GM18499 (cell line): ENCODE data around the gene OSBPL10.
"Not testable (repeated sequence)": the region's sequence is repeated elsewhere in the genome, so short reads cannot be mapped to it uniquely, and the experiment has no call there.

Source experiments
- ATAC-seq: cut with Tn5 transposase; IDR thresholded peaks from one replicate; pipeline ENCODE4 v1.9.1; 2021; ENCODE audit warnings: moderate number of reproducible peaks; ENCODE audit not compliant: insufficient read depth, unreplicated experiment

The OSBPL10 gene

GRCh38 chr3:31696009-31696297 is 285.1 kb downstream of the OSBPL10 start:
- ATAC-seq: no peak

- ATAC-seq: no peak
Measured at GRCh38 chr3:31695280-31696008, 285.6 kb downstream of the OSBPL10 start.

- no peak for ATAC-seq
Measured at GRCh38 chr3:31693346-31693745, 287.7 kb downstream of the OSBPL10 start.

DNA sequence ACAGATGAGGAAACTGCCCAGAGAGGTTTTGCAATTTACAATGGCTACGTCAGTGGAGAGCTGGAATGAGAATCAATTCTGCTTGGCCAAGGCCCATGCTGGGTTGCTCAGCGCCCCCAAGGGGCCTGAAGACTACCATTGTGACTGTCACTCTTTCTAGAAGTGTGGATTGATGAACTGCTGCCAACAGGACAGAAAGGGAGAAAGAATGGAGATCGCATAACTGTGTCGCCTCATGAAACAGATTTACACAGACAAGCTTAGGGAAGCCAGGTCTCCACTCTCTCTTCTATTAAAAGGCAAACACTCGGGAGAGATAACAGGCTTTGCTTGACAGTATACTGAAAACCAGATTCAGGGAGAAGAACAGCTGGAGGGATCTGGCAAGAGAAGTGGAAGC is 288.3 kb downstream of the OSBPL10 start:
- no peak for ATAC-seq

DNA sequence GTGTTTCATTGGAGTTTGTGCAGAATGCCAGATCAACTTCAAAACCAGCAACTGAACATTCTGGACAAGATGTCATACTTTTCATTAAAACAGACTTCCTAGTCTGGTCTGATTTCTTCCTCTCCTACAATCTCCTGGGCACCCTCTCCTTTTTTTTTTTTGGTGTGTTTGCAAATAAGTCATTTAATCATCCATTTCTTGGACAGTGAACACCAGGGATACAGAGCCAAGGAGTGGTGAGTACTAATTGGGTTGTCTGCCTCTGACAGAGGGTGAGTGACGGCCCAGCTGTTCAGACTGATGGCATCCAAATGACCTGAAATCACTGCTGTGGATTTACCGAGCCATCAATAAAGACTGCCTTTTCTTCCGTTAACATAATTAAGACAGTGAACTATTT is 290.3 kb downstream of the OSBPL10 start:
- no peak for ATAC-seq

GRCh38 chr3:31689523-31689922 is 291.5 kb downstream of the OSBPL10 start:
- ATAC-seq: not testable (repeated sequence)

GRCh38 chr3:31688984-31689383 is 292.1 kb downstream of the OSBPL10 start:
- no peak for ATAC-seq

DNA sequence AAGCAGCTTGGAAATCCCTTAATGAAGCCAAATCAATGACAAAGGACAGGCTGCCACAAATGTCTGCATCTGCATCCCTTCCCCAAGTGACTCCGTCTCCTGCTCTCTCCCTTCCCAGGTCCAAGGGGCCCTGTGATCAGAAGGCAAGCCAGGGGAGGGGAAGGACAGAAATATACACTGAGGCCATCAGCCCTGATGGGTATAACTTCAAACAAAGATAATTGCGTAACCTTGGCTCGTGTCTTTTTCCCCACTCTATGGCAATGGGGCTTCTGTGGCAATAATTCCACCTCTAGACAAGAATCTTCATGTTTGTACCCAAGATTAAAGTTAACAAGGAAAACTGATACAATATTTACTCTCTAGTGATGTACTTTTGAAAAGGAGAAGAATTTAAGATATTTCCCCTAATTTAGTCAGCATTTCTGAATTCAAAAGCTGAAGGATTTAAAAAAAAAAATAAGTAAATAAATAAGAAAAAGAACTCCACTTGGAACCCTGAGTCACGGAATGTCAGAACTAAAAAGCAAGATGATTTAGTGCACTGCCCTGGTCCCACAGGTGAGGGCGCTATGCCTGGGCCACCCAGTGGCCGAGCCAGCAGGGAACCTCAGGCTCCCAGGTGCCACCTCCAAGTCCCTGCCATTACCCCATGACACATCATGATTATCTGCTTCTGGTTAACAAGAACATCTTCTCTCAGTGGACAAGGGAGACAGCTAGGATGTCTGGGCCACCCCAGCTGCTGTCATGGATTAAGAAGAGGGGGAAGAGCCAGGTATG is 293.9 kb downstream of the OSBPL10 start:
- ATAC-seq: no peak

- ATAC-seq: no peak
Measured at GRCh38 chr3:31680072-31680870, 300.8 kb downstream of the OSBPL10 start.

- no peak for ATAC-seq
Measured at GRCh38 chr3:31676556-31676955, 304.5 kb downstream of the OSBPL10 start.

- no peak for ATAC-seq
Measured at GRCh38 chr3:31673950-31674349, 307.1 kb downstream of the OSBPL10 start.

DNA sequence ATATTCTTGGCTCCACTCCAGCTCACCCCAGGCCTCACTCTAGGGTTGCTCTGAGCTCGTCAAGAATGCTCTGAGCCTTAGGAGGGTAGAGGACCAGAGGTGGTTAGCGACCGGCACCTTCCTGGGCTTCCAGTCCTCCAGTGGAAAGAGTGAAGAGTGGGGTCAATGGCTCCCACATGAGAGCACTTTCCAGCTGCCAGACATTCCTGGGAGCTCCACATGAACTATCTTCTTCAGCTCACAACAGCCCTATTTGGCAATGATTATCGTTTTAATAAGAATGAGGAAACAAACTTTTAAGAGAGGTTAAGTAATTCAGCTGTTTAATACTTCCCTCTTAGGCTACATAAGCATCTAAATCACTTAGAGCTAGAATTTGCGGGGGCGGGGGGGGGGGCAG is 309.1 kb downstream of the OSBPL10 start:
- ATAC-seq: no peak

DNA sequence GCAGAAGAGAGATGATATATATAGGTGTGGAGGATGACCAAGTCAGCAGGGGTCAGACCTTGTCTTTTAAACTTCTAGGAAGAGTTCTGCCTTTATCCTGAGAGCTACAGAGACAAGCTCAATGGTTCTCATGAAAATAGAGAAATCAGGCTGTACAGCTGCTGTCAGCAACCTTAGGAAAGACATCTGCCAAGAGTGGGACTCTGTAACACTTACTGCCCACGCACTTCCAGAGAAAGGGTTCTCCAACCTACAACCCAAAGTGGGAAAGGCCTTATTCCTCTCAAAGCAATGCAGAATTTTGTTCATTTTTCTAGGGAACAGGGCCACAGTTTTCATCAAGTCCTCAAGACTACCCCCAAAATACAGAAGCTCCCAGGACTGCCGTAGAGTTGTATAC is 309.6 kb downstream of the OSBPL10 start:
- ATAC-seq: no peak

GRCh38 chr3:31670722-31671121 is 310.3 kb downstream of the OSBPL10 start:
- no peak for ATAC-seq

- ATAC-seq: no peak
Measured at GRCh38 chr3:31670136-31670535, 310.9 kb downstream of the OSBPL10 start.

DNA sequence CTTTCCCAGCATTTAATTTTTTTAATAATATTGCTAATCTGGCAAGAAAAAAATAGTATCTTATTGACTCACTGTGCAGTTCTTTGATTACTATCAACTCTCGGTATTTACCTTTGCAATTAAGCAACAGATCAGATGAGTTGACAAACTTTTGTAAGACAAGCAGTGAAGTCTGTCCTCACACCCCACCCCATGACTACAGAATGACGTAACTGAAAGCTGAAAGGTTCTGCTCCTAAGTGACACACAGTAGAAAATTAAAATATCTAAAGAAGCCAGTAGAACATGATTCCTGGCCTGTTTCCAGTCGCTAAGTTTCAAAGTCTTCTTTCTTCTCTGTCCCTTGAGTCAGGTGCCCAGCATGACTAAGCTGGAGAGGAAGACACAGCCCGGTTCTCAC is 312.8 kb downstream of the OSBPL10 start:
- ATAC-seq: no peak

DNA sequence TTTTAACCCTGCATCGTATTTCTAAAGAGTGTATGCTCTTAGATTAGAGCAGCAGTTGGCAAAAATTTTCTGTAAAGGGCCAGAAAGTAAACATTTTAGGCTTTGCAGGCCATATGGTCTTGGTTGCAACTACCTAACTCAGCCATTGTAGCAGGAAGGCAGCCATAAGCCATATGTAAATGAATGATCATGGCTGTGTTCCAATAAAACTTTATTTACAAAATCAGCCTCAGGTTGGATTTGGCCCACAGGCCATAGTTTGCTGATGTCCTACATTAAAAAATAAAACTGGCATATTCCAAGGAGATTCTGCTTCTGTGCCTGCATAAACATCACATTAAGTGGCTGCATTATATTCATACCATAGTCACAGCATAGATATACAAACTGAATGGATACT is 313.5 kb downstream of the OSBPL10 start:
- ATAC-seq: no peak

GRCh38 chr3:31664031-31664430 is 317.0 kb downstream of the OSBPL10 start:
- no peak for ATAC-seq

DNA sequence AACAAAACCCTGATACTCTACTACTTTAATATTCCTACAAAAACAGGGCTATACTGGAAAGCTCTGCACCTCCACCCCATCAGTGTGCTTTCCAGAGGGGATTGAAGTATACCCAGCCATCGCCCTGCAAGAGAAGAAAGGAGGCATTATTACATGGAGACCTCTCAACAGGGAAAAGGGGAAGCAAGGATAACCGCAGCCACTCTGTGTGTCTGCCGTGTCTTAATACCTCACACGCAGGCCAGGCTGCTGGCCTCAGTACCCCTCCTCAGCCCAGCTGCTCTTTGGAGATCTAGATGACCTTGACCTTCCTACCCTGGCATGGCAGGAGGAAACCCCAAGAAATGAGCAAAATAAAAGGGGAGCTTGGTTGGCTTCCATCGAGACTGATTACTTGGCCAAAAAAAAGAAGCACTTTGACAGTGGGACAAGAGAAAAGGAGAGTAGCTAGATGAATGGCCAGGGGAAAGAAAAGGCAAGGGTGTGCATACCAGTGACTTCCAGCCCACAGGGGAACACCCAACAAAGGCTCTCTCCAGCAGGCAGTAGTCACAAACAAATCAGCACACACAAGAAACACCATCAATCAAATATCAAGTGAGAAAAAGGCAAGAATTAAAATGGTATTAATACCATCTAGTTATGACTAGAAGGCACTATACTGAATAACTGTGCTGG is 318.9 kb downstream of the OSBPL10 start:
- ATAC-seq: no peak

- no peak for ATAC-seq
Measured at GRCh38 chr3:31661286-31661685, 319.8 kb downstream of the OSBPL10 start.

DNA sequence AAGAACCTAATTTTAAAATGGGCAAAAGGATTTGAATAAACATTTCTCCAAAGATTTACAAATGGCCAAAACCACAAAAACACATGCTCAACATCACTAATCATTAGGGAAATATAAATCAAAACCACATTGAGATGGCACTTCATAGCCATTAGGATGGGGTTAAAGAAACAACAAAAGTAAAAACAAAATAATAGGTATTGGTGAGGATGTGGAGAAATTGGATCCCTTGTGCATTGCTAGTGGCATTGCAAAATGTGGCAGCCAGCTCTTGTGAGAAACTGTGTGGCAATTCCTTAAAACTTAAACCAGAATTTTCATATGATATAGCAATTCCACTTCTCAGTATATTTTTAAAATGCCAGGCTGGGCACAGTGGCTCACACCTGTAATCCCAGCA is 321.8 kb downstream of the OSBPL10 start:
- no peak for ATAC-seq
